ENCODE measurements around the gene TTC13. TPM values are rescaled to one million over a fixed set of nuclear protein-coding genes. Genes with fewer than 3 reads are reported as not detected.
A peak's percentile ranks its signal among the peaks of the same experiment; 100 is the strongest.

The TTC13 gene
- total RNA-seq, 1 experiment from 2014 or later = 20.2 TPM

GRCh38 chr1:230975636-230976035 lies 3.0 kb downstream of the TTC13 start:
- BruUV-seq (replicated peaks) = no TSS peak
- H3K9ac ChIP-seq (ENCODE audit: low read length) = no peak overlapping the region
- ATAC-seq = no peak
- no peak overlapping the region for H3K4me2 ChIP-seq (ENCODE audit: low read length)
- no peak overlapping the region for H3K27ac ChIP-seq (ENCODE audit: low read length)
- intact Hi-C loops (cut with micrococcal nuclease) = loop anchor here (10.0 kb wide), 1 partner anchor 359 kb away; the partner anchor contains the start of genes EXOC8 and SPRTN
- ChIA-PET POLR2A (ENCODE audit: unreplicated experiment) (no interaction called here), CTCF (no interaction called here)
- no peaks in the 10 kb centered on the region for H3K9me3 ChIP-seq (ENCODE audit: low read length)
- no peaks in the 10 kb centered on the region for H4K20me1 ChIP-seq (ENCODE audit: low read length)
- H3K79me2 ChIP-seq (ENCODE audit: low read length) = peaks cover 50% of the 10 kb centered on the region
- H3K9me2 ChIP-seq (replicated peaks; ENCODE audit: low read length) = no peaks in the 10 kb centered on the region
- peaks cover 28% of the 10 kb centered on the region for H3K4me1 ChIP-seq (ENCODE audit: insufficient read depth, low read length)
- no peak for DNase-seq
- H3K27me3 ChIP-seq (ENCODE audit: low read length) = no peaks in the 10 kb centered on the region
- H3F3A ChIP-seq (ENCODE audit: low read length, unreplicated experiment) = no peaks in the 10 kb centered on the region
- TF ChIP-seq EZH2 (IDR thresholded peaks at IDR 0.05; ENCODE audit: low read length, unreplicated experiment) (no peak), CTCF (conservative IDR thresholded peaks at IDR 0.05; ENCODE audit: low read depth, low read length) (no peak), EZH2phosphoT487 (IDR thresholded peaks at IDR 0.05; ENCODE audit: borderline replicate concordance, low read length) (no peak)
- no peak overlapping the region for H3K4me3 ChIP-seq (ENCODE audit: low read length)
- H2AFZ ChIP-seq (ENCODE audit: low read length) = no peak overlapping the region
- peaks cover 5% of the 10 kb centered on the region; the same call in 1 of the 2 replicates for H3K36me3 ChIP-seq (ENCODE audit: low read depth, low read length)

GRCh38 chr1:230972855-230973271 lies 5.8 kb downstream of the TTC13 start:
- peaks cover 20% of the 10 kb centered on the region for H3K4me1 ChIP-seq (ENCODE audit: insufficient read depth, low read length)
- no peak overlapping the region for H3K4me2 ChIP-seq (ENCODE audit: low read length)
- DNase-seq (peak; percentile 53), ATAC-seq (no peak)
- no peak overlapping the region for H3K4me3 ChIP-seq (ENCODE audit: low read length)
- H2AFZ ChIP-seq (ENCODE audit: low read length) = no peak overlapping the region
- intact Hi-C loops (cut with micrococcal nuclease) = loop anchor here (10.0 kb wide), 1 partner anchor 362 kb away; the partner anchor contains the start of genes EXOC8 and SPRTN
- peak overlapping the region; percentile 34 for H3K27ac ChIP-seq (ENCODE audit: low read length)
- no peak overlapping the region for H3K9ac ChIP-seq (ENCODE audit: low read length)
- no peaks in the 10 kb centered on the region for H4K20me1 ChIP-seq (ENCODE audit: low read length)
- no peaks in the 10 kb centered on the region for H3K9me2 ChIP-seq (replicated peaks; ENCODE audit: low read length)
- BruUV-seq (replicated peaks) = no TSS peak
- H3F3A ChIP-seq (ENCODE audit: low read length, unreplicated experiment) = no peaks in the 10 kb centered on the region
- H3K79me2 ChIP-seq (ENCODE audit: low read length) = peaks cover 29% of the 10 kb centered on the region
- no peak for TF ChIP-seq EZH2 (IDR thresholded peaks at IDR 0.05; ENCODE audit: low read length, unreplicated experiment)
- no peaks in the 10 kb centered on the region for H3K9me3 ChIP-seq (ENCODE audit: low read length)
- POLR2A ChIA-PET (ENCODE audit: unreplicated experiment) = interaction anchor here (0.6 kb wide), 2 partner anchors 44 to 311 kb away, joined by 3 to 4 read pairs; no protein-coding TSS in a partner anchor
- CTCF ChIA-PET = no interaction called here
- H3K27me3 ChIP-seq (ENCODE audit: low read length) = no peaks in the 10 kb centered on the region
- peaks cover 5% of the 10 kb centered on the region; the same call in 1 of the 2 replicates for H3K36me3 ChIP-seq (ENCODE audit: low read depth, low read length)

- Histone ChIP-seq H3K9me3 (ENCODE audit: low read length) (no peaks in the 10 kb centered on the region), H3K36me3 (ENCODE audit: low read depth, low read length) (peaks cover 5% of the 10 kb centered on the region; the same call in 1 of the 2 replicates), H3K4me2 (ENCODE audit: low read length) (no peak overlapping the region), H3K4me3 (ENCODE audit: low read length) (no peak overlapping the region), H3K9me2 (replicated peaks; ENCODE audit: low read length) (no peaks in the 10 kb centered on the region), H4K20me1 (ENCODE audit: low read length) (no peaks in the 10 kb centered on the region), H3K79me2 (ENCODE audit: low read length) (peaks cover 18% of the 10 kb centered on the region), H3K27me3 (ENCODE audit: low read length) (no peaks in the 10 kb centered on the region), H3K9ac (ENCODE audit: low read length) (no peak overlapping the region), H3F3A (ENCODE audit: low read length, unreplicated experiment) (no peaks in the 10 kb centered on the region), H2AFZ (ENCODE audit: low read length) (no peak overlapping the region), H3K4me1 (ENCODE audit: insufficient read depth, low read length) (peaks cover 10% of the 10 kb centered on the region), H3K27ac (ENCODE audit: low read length) (no peak overlapping the region)
- ChIA-PET CTCF (no interaction called here), POLR2A (ENCODE audit: unreplicated experiment) (no interaction called here)
- BruUV-seq (replicated peaks) = no TSS peak
- intact Hi-C loops (cut with micrococcal nuclease) = loop anchor here (10.0 kb wide), 1 partner anchor 363 kb away; the partner anchor contains the start of genes EXOC8 and SPRTN
- TF ChIP-seq EZH2phosphoT487 (IDR thresholded peaks at IDR 0.05; ENCODE audit: borderline replicate concordance, low read length) (no peak), CTCF (conservative IDR thresholded peaks at IDR 0.05; ENCODE audit: low read depth, low read length) (no peak), EZH2 (IDR thresholded peaks at IDR 0.05; ENCODE audit: low read length, unreplicated experiment) (no peak)
- no peak for DNase-seq
- no peak for ATAC-seq
Measured at GRCh38 chr1:230971771-230972170, 6.9 kb downstream of the TTC13 start.
